HuH-7 (cell line): ENCODE data around the gene HAPLN1.

Experiments used
- DNase-seq: peaks from one replicate; pipeline ENCODE4 v3.0.0; 2011; ENCODE audit warnings: low spot score

Gene HAPLN1

GRCh38 chr5:83718195-83718825 lies 2.3 kb downstream of the HAPLN1 start:
- DNase-seq, result peak; percentile 79

DNA sequence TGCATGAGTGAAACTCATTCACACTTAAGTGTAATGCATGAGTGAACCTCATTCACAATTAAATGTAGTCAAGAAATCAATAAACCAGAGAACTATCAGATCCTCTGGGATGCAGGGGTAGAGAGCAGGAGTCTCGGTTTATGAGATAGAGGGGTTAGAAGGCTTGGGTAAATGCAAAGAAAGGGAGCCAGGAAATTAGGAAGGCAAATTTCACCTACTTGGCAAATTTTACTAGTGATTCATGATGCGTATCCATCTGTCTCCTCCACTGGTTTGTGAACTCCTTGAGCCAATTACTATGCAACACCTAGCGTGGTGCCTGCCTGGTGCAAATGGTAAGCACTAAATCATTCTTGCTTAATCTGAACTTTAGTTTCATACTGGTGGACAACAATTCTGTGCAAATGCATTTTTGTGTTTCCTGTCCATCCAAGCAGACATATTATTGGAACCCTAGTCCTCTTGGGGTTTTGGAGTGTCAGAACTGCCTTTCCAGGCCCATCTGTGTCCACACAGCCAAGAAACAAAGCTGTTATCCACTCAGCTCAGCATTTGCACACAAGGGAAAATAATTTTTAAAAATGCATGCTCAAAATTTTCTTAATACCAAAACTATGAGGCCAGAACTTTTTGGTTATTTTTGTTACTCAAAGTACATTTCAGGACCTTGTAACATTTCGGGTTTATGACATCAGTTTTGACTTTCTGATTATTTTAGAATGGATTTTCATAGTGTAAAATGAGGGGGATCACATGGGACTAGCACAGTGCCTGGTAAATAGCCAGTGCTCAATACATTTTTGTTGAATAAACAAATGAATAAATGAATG lies 5.2 kb downstream of the HAPLN1 start:
- DNase-seq, result no peak

DNA sequence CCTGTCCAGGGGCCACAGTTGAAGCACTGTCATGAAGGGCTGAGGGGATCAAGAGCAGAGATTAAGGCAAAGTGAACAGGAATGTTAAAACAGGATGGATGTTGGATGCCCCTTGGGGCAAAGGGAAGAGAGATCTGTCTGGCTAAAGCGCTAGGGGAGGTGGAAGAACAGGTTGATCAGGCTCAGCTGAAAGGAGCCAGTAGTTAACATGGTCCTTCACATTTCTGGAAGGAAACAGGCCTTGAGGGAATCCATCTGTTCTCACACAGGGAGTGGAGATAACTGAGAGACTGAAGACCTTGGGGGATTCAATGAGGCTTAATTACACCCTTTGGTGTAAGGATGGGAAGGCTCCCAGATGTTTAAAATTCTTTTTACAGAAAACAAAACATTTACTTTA lies 5.8 kb downstream of the HAPLN1 start:
- DNase-seq, result no peak

DNA sequence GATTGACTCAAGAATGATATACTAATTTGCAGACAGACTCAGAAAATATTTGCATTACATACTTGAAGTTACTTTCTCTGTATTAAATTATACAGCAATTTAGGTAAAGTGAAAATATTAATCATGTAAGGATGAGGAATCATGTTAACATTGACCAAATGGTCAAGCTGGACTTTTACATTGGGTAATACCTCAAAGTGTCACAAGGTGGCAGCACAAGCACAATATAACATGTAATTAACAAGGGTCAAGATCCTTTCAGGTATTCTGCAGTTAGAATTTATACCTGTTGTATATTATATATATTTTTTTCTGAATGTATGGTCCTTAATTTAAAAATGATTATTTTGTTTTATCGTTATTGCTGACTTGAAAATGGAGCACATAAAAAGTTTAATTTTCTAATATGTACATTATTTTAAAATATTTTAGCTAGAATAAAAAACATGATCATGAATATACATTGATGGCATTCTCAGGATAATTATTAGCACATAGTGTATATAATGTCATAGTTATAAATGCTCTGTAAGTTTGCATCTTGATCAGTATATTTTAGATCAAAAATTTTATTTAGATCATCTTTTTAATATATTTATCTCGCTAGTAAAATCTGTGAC lies 8.6 kb downstream of the HAPLN1 start:
- DNase-seq, result peak; percentile 28

- DNase-seq, result no peak
Observed at GRCh38 chr5:83709973-83710372, 10.7 kb downstream of the HAPLN1 start.

DNA sequence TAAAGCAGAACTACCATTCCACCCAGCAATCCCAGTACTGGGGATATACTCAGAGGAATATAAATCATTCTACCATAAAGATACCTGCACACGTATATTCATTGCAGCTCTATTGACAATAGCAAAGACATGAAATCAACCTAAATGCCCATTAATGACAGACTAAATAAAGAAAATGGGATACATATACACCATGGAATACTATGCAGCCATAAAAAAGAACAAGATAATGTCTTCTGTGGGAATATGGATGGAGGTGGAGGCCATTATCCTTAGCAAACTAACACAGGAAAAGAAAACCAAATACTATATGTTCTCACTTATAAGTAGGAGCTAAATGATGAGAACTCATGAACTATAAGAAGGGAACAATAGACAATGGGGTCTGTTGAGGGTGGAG lies 12.5 kb downstream of the HAPLN1 start:
- DNase-seq, result no peak

DNA sequence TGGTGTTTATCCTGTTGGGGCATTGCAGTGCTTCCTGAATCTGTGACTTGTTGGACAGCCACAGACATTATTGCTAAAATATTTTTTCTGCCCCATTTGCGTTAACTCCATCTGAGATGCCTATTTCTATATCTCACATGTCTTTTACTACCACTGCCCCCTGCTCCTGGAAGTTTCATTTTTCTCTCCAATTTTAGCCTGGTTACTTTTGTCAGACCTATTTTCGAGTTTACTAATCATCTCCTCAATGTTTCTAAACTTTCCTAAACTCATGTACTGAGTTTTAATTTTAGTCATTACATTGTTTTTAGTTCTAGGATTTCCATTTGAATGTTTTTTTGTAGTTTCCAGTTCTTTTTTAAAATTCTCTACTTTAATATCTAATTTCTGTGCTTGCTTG lies 17.6 kb downstream of the HAPLN1 start:
- DNase-seq, result no peak

GRCh38 chr5:83701886-83702285 lies 18.8 kb downstream of the HAPLN1 start:
- DNase-seq, result no peak

- no peak for DNase-seq
Observed at GRCh38 chr5:83689881-83690280, 30.8 kb downstream of the HAPLN1 start.

- no peak for DNase-seq
Observed at GRCh38 chr5:83688281-83688680, 32.4 kb downstream of the HAPLN1 start.

DNA sequence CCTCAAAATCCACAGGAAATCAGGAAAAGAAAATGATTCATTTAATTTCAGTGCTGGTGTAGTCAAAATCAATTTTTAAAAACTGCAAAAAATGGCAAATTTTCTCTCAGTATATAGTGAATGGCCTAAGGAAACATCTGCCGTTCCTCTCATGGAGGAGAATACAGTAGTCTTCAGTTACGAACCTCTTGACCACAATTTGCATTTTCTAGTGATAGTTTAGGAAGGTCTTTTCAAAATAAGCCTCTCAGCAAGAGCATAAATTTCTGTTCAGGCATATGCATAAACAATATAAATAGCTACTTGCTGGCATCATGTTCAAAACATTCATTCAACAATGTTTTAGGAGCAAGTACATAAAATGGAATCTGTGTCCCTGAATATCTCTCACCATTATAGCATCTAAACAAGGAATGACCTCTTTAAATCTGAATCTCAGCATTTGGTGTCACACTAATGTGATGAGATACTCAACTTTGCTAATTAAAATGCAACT lies 33.5 kb downstream of the HAPLN1 start:
- DNase-seq, result no peak

DNA sequence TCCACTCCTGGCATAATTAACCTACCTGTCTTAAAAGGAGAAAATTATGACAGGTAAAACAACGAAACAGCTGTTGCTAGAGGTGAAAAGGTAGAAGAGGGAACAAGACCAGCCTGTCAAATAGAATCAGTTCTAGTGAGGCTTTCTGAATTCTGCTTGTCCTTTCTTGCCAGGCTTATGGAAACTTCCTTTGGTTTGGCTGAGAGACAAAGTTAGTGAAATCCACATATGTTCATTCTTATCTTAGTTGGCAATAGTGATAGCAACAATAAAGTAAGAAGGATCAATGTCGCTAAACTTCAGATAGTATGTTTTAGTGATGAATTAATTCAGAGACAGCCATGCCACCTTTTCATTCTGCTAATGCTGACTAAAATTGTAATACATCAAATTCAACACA lies 34.4 kb downstream of the HAPLN1 start:
- no peak for DNase-seq

GRCh38 chr5:83683836-83684235 lies 36.8 kb downstream of the HAPLN1 start:
- DNase-seq, result no peak

- DNase-seq, result no peak
Observed at GRCh38 chr5:83672646-83673045, 48.0 kb downstream of the HAPLN1 start.

DNA sequence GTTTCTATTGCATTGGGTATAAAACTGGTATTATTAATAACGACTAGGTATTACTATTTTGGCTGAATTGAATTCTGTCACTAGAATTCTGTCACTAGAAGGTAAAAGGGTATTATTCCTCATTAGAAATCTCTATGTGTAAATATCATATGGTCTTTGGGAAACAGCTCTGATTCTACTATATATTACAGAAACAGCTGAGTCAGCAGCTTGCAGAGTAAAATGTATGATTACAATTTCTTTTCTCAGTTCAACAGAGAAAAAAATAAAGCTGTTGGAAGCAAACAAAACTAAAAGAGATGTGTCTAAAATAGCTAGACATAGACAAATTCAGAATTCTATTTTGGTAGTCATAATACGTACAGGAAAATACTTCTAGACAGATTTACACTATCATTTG lies 48.5 kb downstream of the HAPLN1 start:
- no peak for DNase-seq

- no peak for DNase-seq
Observed at GRCh38 chr5:83665631-83666030, 55.0 kb downstream of the HAPLN1 start.

DNA sequence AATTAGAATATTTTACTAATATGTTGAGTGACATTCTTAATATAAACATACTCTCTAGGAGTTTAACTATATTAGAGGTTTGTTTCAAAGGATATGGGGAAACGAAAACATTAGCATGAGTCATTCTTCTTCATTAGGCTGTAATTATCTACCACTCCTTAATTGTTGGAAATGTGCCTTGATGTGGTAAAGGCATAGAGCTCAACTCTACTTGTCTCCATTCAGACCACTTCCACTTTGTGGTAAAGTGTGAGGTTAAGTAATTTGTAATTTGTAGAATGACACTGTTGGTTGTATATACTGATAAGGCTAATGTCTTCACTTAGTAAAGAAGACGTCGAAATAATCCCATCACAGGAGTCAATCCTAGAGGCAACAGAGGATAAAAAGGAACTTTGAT lies 58.1 kb downstream of the HAPLN1 start:
- no peak for DNase-seq

DNA sequence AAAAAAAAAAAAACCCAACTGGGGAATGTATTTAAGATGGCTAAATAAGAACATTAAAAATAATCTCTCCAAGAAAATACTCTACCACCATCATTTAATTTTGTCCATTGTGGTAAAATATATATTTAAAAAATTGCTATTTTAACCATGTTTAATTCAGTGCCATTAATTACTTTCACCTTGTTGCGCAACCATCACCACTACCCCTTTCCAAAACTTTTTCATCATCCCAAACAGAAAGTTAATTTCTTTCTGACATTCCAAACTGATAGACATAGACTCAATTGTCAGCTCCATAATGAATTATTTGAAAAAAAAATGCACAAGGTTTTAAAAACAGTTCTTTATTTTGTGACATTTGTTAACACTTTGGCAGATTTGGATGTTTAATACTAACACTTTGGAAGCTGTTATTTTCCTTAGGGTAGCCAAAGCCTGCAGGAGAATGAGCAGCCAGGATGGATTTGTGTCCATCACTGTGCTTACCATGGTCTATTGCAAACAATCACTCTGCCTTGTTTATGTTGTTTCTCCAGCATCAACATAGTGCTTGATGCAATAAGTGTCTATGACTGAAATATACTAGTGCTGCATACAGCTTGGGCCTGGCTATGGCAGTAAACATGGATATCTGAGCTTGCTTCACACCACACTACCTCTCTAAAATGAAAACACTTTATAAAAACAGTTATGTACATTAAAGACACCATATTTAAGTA lies 62.7 kb downstream of the HAPLN1 start:
- no peak for DNase-seq

- DNase-seq, result no peak
Observed at GRCh38 chr5:83654427-83654994, 66.1 kb downstream of the HAPLN1 start.

GRCh38 chr5:83653669-83654068 lies 67.0 kb downstream of the HAPLN1 start:
- no peak for DNase-seq

- DNase-seq, result no peak
Observed at GRCh38 chr5:83645936-83646335, 74.7 kb downstream of the HAPLN1 start.

GRCh38 chr5:83644301-83644700 lies 76.4 kb downstream of the HAPLN1 start:
- no peak for DNase-seq
